K562 (cell line): ENCODE results near the gene ITGA1. TPM values are rescaled to one million over a fixed set of nuclear protein-coding genes. Genes with fewer than 3 reads are reported as not detected.
A peak's percentile ranks its signal among the peaks of the same experiment; 100 is the strongest.

Experiments
- ATAC-seq: fragments of 200-7000 bp; cut with Tn5 transposase; 3 replicates; pipeline ENCODE4 v1.9.1; 2020; ENCODE audit warnings: moderate library complexity
- Bru-seq: library from RNA; stranded (reverse); fragments of 400-500 nt; gene quantifications from one replicate; lab custom pipeline; 2021; lab: Mats Ljungman, UMichigan
- BruChase-seq, 2 experiments: library from RNA; stranded (reverse); fragments of 400-500 nt; gene quantifications; one replicate each; lab custom pipeline; 2021; lab: Mats Ljungman, UMichigan
- BruUV-seq: library from RNA; stranded (reverse); fragments of 400-500 nt; replicated peaks from 2 replicates; lab custom pipeline; 2021; lab: Mats Ljungman, UMichigan
- CTCF ChIA-PET: fragments of 300-600 bp; formaldehyde crosslinking; extraction: SDS; loops from one replicate; lab custom pipeline; 2021; ENCODE audit warnings: low intra/inter-chr PET ratio; lab: Yijun Ruan, JAX
- POLR2A ChIA-PET: fragments of 300-600, 350-650 bp; sonication (Branson Sonifier 250); formaldehyde crosslinking; extraction: SDS; loops from one replicate; lab custom pipeline; 2021; ENCODE audit warnings: antibody characterized with exemption, inconsistent platforms; lab: Yijun Ruan, JAX
- DNase-seq, 4 experiments: peaks; one replicate each; pipeline versions ENCODE4 v3.0.0 to v3.0.0-alpha.2; 2011 to 2018; ENCODE audit warnings: low spot score in 3 of 4, mixed read lengths in 3 of 4; ENCODE audit errors: extremely low read depth in 1 of 4
- FAIRE-seq: peaks from 2 replicates; lab custom pipeline; 2011; peaks lifted over from hg19 to GRCh38; lab: Jason Lieb, UNC
- H2AFZ ChIP-seq: 2 replicates; pipeline ENCODE4 v1.6.0; 2011; ENCODE audit warnings: low read depth, low read length, control low read depth, inconsistent platforms
- H3K27ac ChIP-seq: fragments of 200-600 bp; 3 replicates; pipeline ENCODE4 v1.8.0; 2011; ENCODE audit warnings: low read depth, mild to moderate bottlenecking, control low read depth, inconsistent platforms, low read length, moderate library complexity, mixed read lengths; ENCODE audit errors: extremely low read depth
- H3K27me3 ChIP-seq, 2 experiments: fragments of 300-600 bp in 1 of 2; 2 replicates in 1 of 2; 3 replicates in 1 of 2; pipeline versions ENCODE4 v1.6.0 to v1.8.0; 2011; ENCODE audit warnings: inconsistent platforms in 2 of 2, low read length in 2 of 2, mild to moderate bottlenecking in 1 of 2, mixed read lengths in 1 of 2, moderate library complexity in 1 of 2; ENCODE audit not compliant: control insufficient read depth in 2 of 2, insufficient read depth in 2 of 2
- H3K36me3 ChIP-seq: fragments of 300-600 bp; 3 replicates; pipeline ENCODE4 v1.8.0; 2011; ENCODE audit warnings: mild to moderate bottlenecking, low read length, inconsistent platforms; ENCODE audit not compliant: control insufficient read depth, insufficient read depth
- H3K4me1 ChIP-seq, 2 experiments: fragments of 200-600 bp in 1 of 2; replicated peaks in 1 of 2; 2 replicates in 1 of 2; 3 replicates in 1 of 2; pipeline versions ENCODE4 v1.5.1 to v1.8.0; 2011; ENCODE audit warnings: inconsistent platforms in 2 of 2, low read length in 2 of 2, mild to moderate bottlenecking in 1 of 2, mixed read lengths in 1 of 2, moderate library complexity in 1 of 2; ENCODE audit not compliant: control insufficient read depth in 2 of 2, insufficient read depth in 2 of 2
- H3K4me2 ChIP-seq: 2 replicates; pipeline ENCODE4 v1.6.1; 2011; ENCODE audit warnings: low read length, control low read depth, inconsistent platforms, mixed read lengths; ENCODE audit not compliant: insufficient read depth
- H3K4me3 ChIP-seq: fragments of 200-600 bp; sonication (generic), shearing (Covaris generic); 2 replicates; pipeline ENCODE4 v1.5.1; 2016; ENCODE audit warnings: control low read depth, inconsistent platforms
- H3K79me2 ChIP-seq: fragments of 200-600 bp; 3 replicates; pipeline ENCODE4 v1.8.0; 2011; ENCODE audit warnings: low read length, inconsistent platforms; ENCODE audit not compliant: control insufficient read depth, insufficient read depth
- H3K9ac ChIP-seq, 2 experiments: 2 replicates each; pipeline versions ENCODE4 v1.6.0 to v1.6.1; 2011; ENCODE audit warnings: low read depth in 2 of 2, low read length in 2 of 2, control low read depth in 1 of 2, inconsistent platforms in 1 of 2, mild to moderate bottlenecking in 1 of 2, mixed read lengths in 1 of 2; ENCODE audit not compliant: insufficient read depth in 1 of 2
- H3K9me1 ChIP-seq: one replicate; pipeline ENCODE4 v1.6.0; 2011; ENCODE audit warnings: inconsistent platforms, mild to moderate bottlenecking, low read length, moderate library complexity; ENCODE audit not compliant: control insufficient read depth, insufficient read depth
- H3K9me3 ChIP-seq: replicated peaks from 2 replicates; pipeline ENCODE4 v1.5.1; 2011; ENCODE audit warnings: low read depth, low read length, inconsistent platforms; ENCODE audit not compliant: control insufficient read depth, insufficient read depth
- H4K20me1 ChIP-seq: replicated peaks from 2 replicates; pipeline ENCODE4 v1.6.1; 2011; ENCODE audit warnings: low read length, inconsistent platforms, mixed read lengths; ENCODE audit not compliant: control insufficient read depth, insufficient read depth
- MLLT1 ChIP-seq, 2 experiments: fragments of 450-650 bp; IDR thresholded peaks; 2 replicates each; pipeline ENCODE4 v1.6.1; 2016
- VEZF1 ChIP-seq: fragments of 200-800 bp; sonication (Bioruptor generic); IDR thresholded peaks from 2 replicates; pipeline ENCODE4 v1.6.1; 2017; ENCODE audit warnings: missing genetic modification characterization, missing compliant biosample characterization
- ZBTB33 ChIP-seq: sonication (generic); formaldehyde crosslinking; IDR thresholded peaks from 2 replicates; pipeline ENCODE4 v1.8.1; 2023; ENCODE audit warnings: mild to moderate bottlenecking, missing genetic modification reagents
- WGBS: fragments of 100-300 bp; shearing (Covaris generic); methylation state at CpG from one replicate; pipeline ENCODE4 v1.1.6; 2016; ENCODE audit warnings: low coverage, mixed read lengths; ENCODE audit not compliant: insufficient coverage; ENCODE audit errors: missing lambda C conversion rate; 5-methylcytosine and 5-hydroxymethylcytosine counted together
- in situ Hi-C: fragments of 300-500 bp; cut with MboI; formaldehyde crosslinking; loops from 4 replicates; pipeline ENCODE4 v1.15.0; 2018; ENCODE audit warnings: inconsistent platforms, mixed read lengths
- intact Hi-C: fragments of 100-400 bp; cut with micrococcal nuclease; formaldehyde crosslinking; loops from 2 replicates; pipeline ENCODE4 v1.14.2; 2022
- long read RNA-seq, 3 experiments: library from polyadenylated mRNA in 2 of 3; library from RNA in 1 of 3; unstranded in 2 of 3; stranded (forward) in 1 of 3; transcript quantifications; one replicate each; pipeline ENCODE4 v2.0.0, GENCODE V29; 2019 to 2022
- polyA minus RNA-seq, 3 experiments: library from RNA; depleted of rRNA, polyadenylated mRNA; stranded (reverse); fragments of >200 nt; gene quantifications; 2 replicates each; pipeline ENCODE4 v1.2.3, GENCODE V29; 2011
- polyA plus RNA-seq, 8 experiments: library from polyadenylated mRNA; depleted of rRNA in 4 of 8; stranded (reverse) in 5 of 8; unstranded in 3 of 8; fragments of >200 nt; fragmentation: Nextera tagmentation in 2 of 8; fragmentation: Illumina TruSeq in 1 of 8; extraction: Ambion mirVana in 2 of 8; extraction: Trizol in 1 of 8; gene quantifications; 2 replicates each; pipeline versions ENCODE4 v1.2.1 to v1.2.3, GENCODE V29; 2011 to 2014; ENCODE audit warnings: inconsistent platforms in 1 of 8, missing spikeins in 1 of 8
- total RNA-seq, 7 experiments: library from RNA; depleted of rRNA in 6 of 7; stranded (reverse); fragments of >200 nt in 6 of 7; fragmentation: Illumina TruSeq in 2 of 7; extraction: Trizol in 2 of 7; gene quantifications; 2 replicates each; pipeline versions ENCODE4 v1.2.1 to v1.2.3, GENCODE V29; 2011 to 2021; ENCODE audit warnings: low replicate concordance in 1 of 7

Gene ITGA1
- not detected in 2 replicates for total RNA-seq (2011; cell fraction: chromatin; rRNA removed; ENCODE audit: low replicate concordance)
- not detected in 2 replicates for total RNA-seq (2011; cell fraction: nucleolus; rRNA removed)
- total RNA-seq (2011; cell fraction: nucleoplasm; rRNA removed), result not detected in 2 replicates
- total RNA-seq (2014; rRNA removed), result not detected in 2 replicates
- 0.04 TPM in 1 of 2 replicates, not detected in the other for total RNA-seq (2014; rRNA removed; fragmentation: Illumina TruSeq; extraction: Trizol)
- not detected in 2 replicates for total RNA-seq (2015; rRNA removed; fragmentation: Illumina TruSeq; extraction: Trizol)
- total RNA-seq (2021), result 0.11 and 0.22 TPM in 2 replicates
- 0.03 TPM in 1 of 2 replicates, not detected in the other for polyA plus RNA-seq (2011; rRNA removed)
- not detected in 2 replicates for polyA plus RNA-seq (2011; cell fraction: cytosol; rRNA removed)
- 0.07 TPM in 1 of 2 replicates, not detected in the other for polyA plus RNA-seq (2011; cell fraction: nucleus; rRNA removed)
- not detected in 2 replicates for polyA plus RNA-seq (2012)
- polyA plus RNA-seq (2014; fragmentation: Illumina TruSeq; extraction: Trizol), result not detected in 2 replicates
- polyA plus RNA-seq (2014; fragmentation: Nextera tagmentation; extraction: Ambion mirVana), result not detected
- not detected in 2 replicates for polyA plus RNA-seq (2014; rRNA removed)
- polyA minus RNA-seq (2011; rRNA and poly(A)+ RNA removed), result not detected in 2 replicates
- polyA minus RNA-seq (2011; cell fraction: cytosol; rRNA and poly(A)+ RNA removed), result 0.09 TPM in 1 of 2 replicates, not detected in the other
- polyA minus RNA-seq (2011; cell fraction: nucleus; rRNA and poly(A)+ RNA removed), result not detected in 2 replicates
- Bru-seq, nascent RNA, result percentile 40 among the genes with signal in this experiment
- percentile 27 among the genes with signal in this experiment for BruChase-seq, experiment 1, labeled RNA remaining after a 2-hour chase
- BruChase-seq, experiment 2, labeled RNA remaining after a 6-hour chase, result percentile 31 among the genes with signal in this experiment
- long read RNA-seq, experiment 1, result 0 reads
- long read RNA-seq, experiment 2, partial matches to known transcripts, result 0 of 1 reads
- long read RNA-seq, experiment 2, other reads (novel, unspliced or antisense), result 1 of 1 reads
- long read RNA-seq, experiment 3, result 0 reads

- in situ Hi-C loops (no loop called here), intact Hi-C loops (loop anchor here (1.0 kb wide), 1 partner anchor 127 kb away; no protein-coding TSS in a partner anchor)
- Histone ChIP-seq H3K9ac (no peak within 1 kb of the TSS), H3K27ac (no peak within 1 kb of the TSS), H3K9me3 (no peaks in the 10 kb centered on the region), H3K4me1 (peaks cover 0 to 9% of the 10 kb centered on the region in 2 experiments; a peak in 2 of 5 replicates), H3K27me3 (peaks cover 0 to 10% of the 10 kb centered on the region in 2 experiments; a peak in 2 of 5 replicates), H2AFZ (no peak within 1 kb of the TSS), H3K36me3 (no peaks in the 10 kb centered on the region), H4K20me1 (no peaks in the 10 kb centered on the region), H3K4me3 (no peak within 1 kb of the TSS), H3K79me2 (no peaks in the 10 kb centered on the region), H3K9me1 (no peaks in the 10 kb centered on the region), H3K4me2 (peak within 1 kb of the TSS; percentile 2; the same call in 1 of the 2 replicates)
- ATAC-seq, result peak; percentile 45
- WGBS, result 35% methylated on average over 30 of the region's 61 CpGs
- BruUV-seq, result no TSS peak
- no peak for DNase-seq
- no peak for FAIRE-seq
- CTCF ChIA-PET, result interaction anchor here (1.5 kb wide), 1 partner anchor 128 kb away, joined by 4 read pairs; no protein-coding TSS in a partner anchor
- POLR2A ChIA-PET, result interaction anchor here (0.6 to 0.8 kb wide), 2 partner anchors 9 to 12 kb away, joined by 3 read pairs; no protein-coding TSS in a partner anchor
- TF ChIP-seq MLLT1 (IDR thresholded peaks at IDR 0.05) (no peak), VEZF1 (CRISPR knock-in tag) (peak; percentile 34; the same call in 1 of the 2 replicates), ZBTB33 (CRISPR knock-in tag) (peak; percentile 38; the same call in 1 of the 2 replicates)
- TF ChIP-seq, all 486 proteins: peak for 2
Observed at GRCh38 chr5:52787600-52788504, at the start of gene ITGA1, which contains the start of gene PELO. Gene ITGA1 (plus strand): TSS chr5:52787916. CDS start chr5:52788354, 438 bp downstream. Gene PELO (plus strand): TSS chr5:52787916. CDS start chr5:52800395, 12,479 bp downstream.
